ENCODE results near the gene MGAT3.

DNA sequence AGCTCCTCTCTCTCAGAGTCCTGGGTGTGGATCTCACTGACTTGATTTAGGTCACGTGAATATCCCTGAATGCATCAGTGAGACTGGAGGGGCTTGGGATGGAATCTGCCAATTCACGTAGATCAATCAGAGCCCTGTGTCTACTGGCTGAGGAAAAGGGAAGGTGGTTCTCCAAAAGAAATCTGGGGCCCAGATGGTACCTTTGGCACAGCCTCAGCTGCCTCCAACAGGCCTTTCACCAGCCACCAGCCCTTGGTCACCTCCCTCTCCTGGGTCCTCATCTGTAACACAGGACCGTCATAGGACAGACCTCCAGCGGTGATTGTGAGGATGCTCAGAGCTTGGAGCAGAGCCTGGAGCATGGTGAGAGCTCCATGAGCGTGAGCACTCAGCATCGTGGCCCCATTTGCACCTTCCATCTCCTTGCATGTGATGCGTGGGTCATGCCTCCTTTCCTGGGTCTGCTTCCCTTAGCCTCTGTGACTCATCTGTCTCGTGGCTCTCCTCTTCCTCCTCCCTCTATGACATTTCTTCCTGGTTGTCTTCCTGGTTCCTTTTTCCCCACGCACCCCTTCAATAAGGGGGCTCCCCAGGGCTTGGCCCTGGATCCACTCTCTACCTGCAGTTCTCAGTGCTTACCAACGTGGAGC lies 37.8 kb downstream of the MGAT3 start:
- TF ChIP-seq ZNF212 (CRISPR knock-in tag; IDR thresholded peaks at IDR 0.05): no peak
- TF ChIP-seq, protein P1, sequence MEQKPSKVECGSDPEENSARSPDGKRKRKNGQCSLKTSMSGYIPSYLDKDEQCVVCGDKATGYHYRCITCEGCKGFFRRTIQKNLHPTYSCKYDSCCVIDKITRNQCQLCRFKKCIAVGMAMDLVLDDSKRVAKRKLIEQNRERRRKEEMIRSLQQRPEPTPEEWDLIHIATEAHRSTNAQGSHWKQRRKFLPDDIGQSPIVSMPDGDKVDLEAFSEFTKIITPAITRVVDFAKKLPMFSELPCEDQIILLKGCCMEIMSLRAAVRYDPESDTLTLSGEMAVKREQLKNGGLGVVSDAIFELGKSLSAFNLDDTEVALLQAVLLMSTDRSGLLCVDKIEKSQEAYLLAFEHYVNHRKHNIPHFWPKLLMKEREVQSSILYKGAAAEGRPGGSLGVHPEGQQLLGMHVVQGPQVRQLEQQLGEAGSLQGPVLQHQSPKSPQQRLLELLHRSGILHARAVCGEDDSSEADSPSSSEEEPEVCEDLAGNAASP (IDR thresholded peaks at IDR 0.05): no peak
- TF ChIP-seq, protein P2, sequence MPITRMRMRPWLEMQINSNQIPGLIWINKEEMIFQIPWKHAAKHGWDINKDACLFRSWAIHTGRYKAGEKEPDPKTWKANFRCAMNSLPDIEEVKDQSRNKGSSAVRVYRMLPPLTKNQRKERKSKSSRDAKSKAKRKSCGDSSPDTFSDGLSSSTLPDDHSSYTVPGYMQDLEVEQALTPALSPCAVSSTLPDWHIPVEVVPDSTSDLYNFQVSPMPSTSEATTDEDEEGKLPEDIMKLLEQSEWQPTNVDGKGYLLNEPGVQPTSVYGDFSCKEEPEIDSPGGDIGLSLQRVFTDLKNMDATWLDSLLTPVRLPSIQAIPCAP (CRISPR knock-in tag; IDR thresholded peaks at IDR 0.05; ENCODE audit: borderline replicate concordance): no peak
- TF ChIP-seq FOXJ3 (CRISPR knock-in tag; IDR thresholded peaks at IDR 0.05): no peak
- TF ChIP-seq ZFP36 (IDR thresholded peaks at IDR 0.05; ENCODE audit: low read depth, low read length, partially characterized antibody): no peak
